Aorta (tissue), 5 donors: ENCODE results near the gene SLC44A4. TPM values are rescaled to one million over a fixed set of nuclear protein-coding genes. Genes with fewer than 3 reads are reported as not detected.
"Not testable (repeated sequence)": the region's sequence is repeated elsewhere in the genome, so short reads cannot be mapped to it uniquely, and the experiment has no call there.

ENCODE experiments used
- ATAC-seq: fragments of 200-7000 bp; cut with Tn5 transposase; one replicate; pipeline ENCODE4 v1.9.1; 2022; ENCODE audit warnings: moderate library complexity; ENCODE audit not compliant: low FRiP score
- DNase-seq, 2 donors: peaks; one replicate each; pipeline ENCODE4 v3.0.0-alpha.2; 2020
- H3K27ac ChIP-seq, 2 donors: one replicate each; pipeline ENCODE4 v1.5.1; 2013; ENCODE audit warnings: low read length in 2 of 2, mild to moderate bottlenecking in 2 of 2, moderate library complexity in 2 of 2, control low read depth in 1 of 2, inconsistent platforms in 1 of 2, low read depth in 1 of 2
- H3K27me3 ChIP-seq, 2 donors: one replicate each; pipeline ENCODE4 v1.6.1; 2013; ENCODE audit warnings: control low read depth in 1 of 2, low read length in 1 of 2, mild to moderate bottlenecking in 1 of 2, moderate library complexity in 1 of 2; ENCODE audit not compliant: insufficient read depth in 2 of 2, control insufficient read depth in 1 of 2
- H3K36me3 ChIP-seq, 2 donors: one replicate each; pipeline ENCODE4 v1.6.1; 2013; ENCODE audit warnings: control low read depth in 1 of 2, low read length in 1 of 2, mild to moderate bottlenecking in 1 of 2; ENCODE audit not compliant: insufficient read depth in 2 of 2, control insufficient read depth in 1 of 2
- H3K4me1 ChIP-seq, 2 donors: one replicate each; pipeline ENCODE4 v1.6.1; 2013; ENCODE audit warnings: low read length in 2 of 2, control low read depth in 1 of 2, mild to moderate bottlenecking in 1 of 2, moderate library complexity in 1 of 2; ENCODE audit not compliant: insufficient read depth in 2 of 2, control insufficient read depth in 1 of 2
- H3K4me3 ChIP-seq, 2 donors: one replicate each; pipeline ENCODE4 v1.5.1; 2013; ENCODE audit warnings: low read length in 2 of 2, control low read depth in 1 of 2, mild to moderate bottlenecking in 1 of 2
- H3K9me3 ChIP-seq: one replicate; pipeline ENCODE4 v1.6.1; 2013; ENCODE audit warnings: mild to moderate bottlenecking, low read length; ENCODE audit not compliant: control insufficient read depth
- WGBS, 2 donors: extraction: QIAGEN DNeasy Blood & Tissue Kit; methylation state at CpG; one replicate each; pipeline ENCODE4 v1.1.7; 2013; 5-methylcytosine and 5-hydroxymethylcytosine counted together
- intact Hi-C, 2 donors: fragments of 100-400 bp; cut with DNase I; formaldehyde crosslinking; loops; one replicate each; pipeline versions ENCODE4 v1.14.2 to v1.15.0; 2022
- polyA plus RNA-seq, 2 donors: library from polyadenylated mRNA; stranded (reverse); fragments of 200-250 nt; gene quantifications; one replicate each; pipeline ENCODE4 v1.2.3, GENCODE V29; 2013
- total RNA-seq, 2 donors: library from RNA; stranded (reverse); fragmentation: NEBNext Ultra II Directional; extraction: Animal tissue kit (Norgen Biotek cat#: 25700); gene quantifications; one replicate each; pipeline ENCODE4 v1.2.1, GENCODE V29; 2021
- donor health status: healthy with polysubstance abuse.
- donor health status: Bipolar disorder and iron deficiency.
- donor health status: DM: no; HTN: no; CAD: no.
- donor health status: DM: no; HTN: no; CAD: no.
- donor health status: DM: yes; HTN: yes; CAD: no.

SLC44A4 gene
- total and polyA plus RNA-seq, 4 donors: 0.31 to 12.0 (median 1.0) TPM

DNA sequence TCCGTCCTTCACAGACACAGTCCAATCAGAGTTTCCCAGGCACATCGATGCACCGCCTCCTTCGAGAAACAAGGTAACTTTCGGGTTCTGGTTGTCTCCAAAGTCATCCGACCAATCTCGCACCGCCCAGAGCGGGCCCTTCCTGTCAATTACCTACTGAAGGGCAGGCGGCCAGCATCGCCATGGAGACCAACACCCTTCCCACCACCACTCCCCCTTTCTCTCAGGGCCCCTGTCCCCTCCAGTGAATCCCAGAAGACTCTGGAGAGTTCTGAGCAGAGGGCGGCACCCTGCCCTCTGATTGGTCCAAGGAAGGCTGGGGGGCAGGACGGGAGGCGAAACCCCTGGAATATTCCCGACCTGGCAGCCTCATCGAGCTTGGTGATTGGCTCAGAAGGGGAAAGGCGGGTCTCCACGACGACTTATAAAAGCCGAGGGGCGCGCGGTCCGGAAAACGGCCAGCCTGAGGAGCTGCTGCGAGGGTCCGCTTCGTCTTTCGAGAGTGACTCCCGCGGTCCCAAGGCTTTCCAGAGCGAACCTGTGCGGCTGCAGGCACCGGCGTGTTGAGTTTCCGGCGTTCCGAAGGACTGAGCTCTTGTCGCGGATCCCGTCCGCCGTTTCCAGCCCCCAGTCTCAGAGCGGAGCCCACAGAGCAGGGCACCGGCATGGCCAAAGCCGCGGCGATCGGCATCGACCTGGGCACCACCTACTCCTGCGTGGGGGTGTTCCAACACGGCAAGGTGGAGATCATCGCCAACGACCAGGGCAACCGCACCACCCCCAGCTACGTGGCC lies 51.3 kb downstream of the SLC44A4 start, which contains the start of gene HSPA1B:
HSPA1B (plus strand) TSS at position 453 of the 794 bp plus-strand sequence; CDS start at position 666, 213 bp downstream.
- ATAC-seq (peak; percentile 94), DNase-seq (peak; percentile 99)
- Histone ChIP-seq H3K36me3 (no peaks in the 10 kb centered on the region), H3K27ac (peak within 1 kb of the TSS; percentile 98 to 99), H3K9me3 (no peaks in the 10 kb centered on the region), H3K27me3 (peaks cover 0 to 2% of the 10 kb centered on the region in 2 donors), H3K4me1 (peaks cover 0 to 3% of the 10 kb centered on the region in 2 donors), H3K4me3 (peak within 1 kb of the TSS; percentile 42 to 57)
- WGBS, 2 donors: 0% methylated on average over 50 to 52 of the region's 56 CpGs
- intact Hi-C loops: loop anchor here in 1 of 2 donors (1.0 kb wide), 1 partner anchor 98 kb away; the partner anchor contains the start of gene DDAH2

DNA sequence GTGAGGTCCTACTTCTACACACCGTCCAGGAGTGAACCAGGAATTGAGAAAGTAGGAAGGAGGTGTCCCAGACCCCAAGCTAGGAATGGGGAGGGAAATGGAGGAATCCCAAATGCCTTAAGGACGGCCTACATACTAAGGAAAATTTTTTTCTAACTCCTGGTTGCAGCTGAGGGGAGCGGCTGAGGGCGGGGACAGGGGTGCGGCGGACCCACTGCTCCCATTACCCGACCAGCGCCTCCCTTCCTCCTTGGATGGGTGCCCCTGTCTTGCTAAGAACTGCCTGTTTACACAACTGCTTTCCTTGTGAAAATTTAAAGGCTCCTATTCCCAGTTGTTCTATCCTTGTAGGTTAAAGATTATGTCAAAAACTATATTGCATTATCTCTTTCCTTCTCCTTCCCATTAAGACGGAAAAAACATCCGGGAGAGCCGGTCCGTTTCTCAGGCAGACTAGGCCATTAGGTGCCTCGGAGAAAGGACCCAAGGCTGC lies 52.0 kb downstream of the SLC44A4 start:
- ATAC-seq: peak; percentile 76
- Histone ChIP-seq H3K4me1 (peaks cover 0 to 3% of the 10 kb centered on the region in 2 donors), H3K27ac (peak overlapping the region; percentile 95 to 98), H3K4me3 (peak overlapping the region in 1 of 2 donors; percentile 12), H3K36me3 (no peaks in the 10 kb centered on the region), H3K9me3 (no peaks in the 10 kb centered on the region), H3K27me3 (peaks cover 0 to 2% of the 10 kb centered on the region in 2 donors)
- peak; percentile 92 to 93 for DNase-seq
- intact Hi-C loops: loop anchor here in 1 of 2 donors (1.0 kb wide), 1 partner anchor 98 kb away; the partner anchor contains the start of gene DDAH2
- 0% methylated on average over 13 of the region's 13 CpGs for WGBS, 2 donors

DNA sequence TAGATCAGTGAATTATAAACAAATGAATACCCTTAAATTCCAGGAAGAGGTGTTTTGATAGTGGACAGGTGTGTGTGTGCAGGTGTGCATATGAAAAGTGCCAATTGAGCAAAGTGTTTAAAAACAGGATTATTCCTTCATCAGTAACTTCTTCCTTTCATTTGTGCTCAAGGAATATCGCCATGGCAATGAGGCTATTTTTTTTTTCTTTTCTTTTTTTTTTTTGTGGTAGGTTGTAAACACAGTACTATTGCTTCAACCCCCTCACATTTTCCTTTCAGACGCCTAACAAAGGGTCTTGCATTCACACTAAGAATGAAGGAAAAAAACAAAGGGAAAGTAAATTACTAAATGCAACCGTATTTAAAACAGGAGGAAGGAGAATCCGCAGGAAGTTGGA lies 53.2 kb downstream of the SLC44A4 start:
- WGBS, 2 donors: 71 to 74% methylated on average over 4 of the region's 4 CpGs
- Histone ChIP-seq H3K4me1 (no peaks in the 10 kb centered on the region), H3K9me3 (no peaks in the 10 kb centered on the region), H3K27me3 (peaks cover 0 to 2% of the 10 kb centered on the region in 2 donors), H3K27ac (no peak overlapping the region), H3K4me3 (no peak overlapping the region), H3K36me3 (no peaks in the 10 kb centered on the region)
- DNase-seq (no peak), ATAC-seq (no peak)
- intact Hi-C loops: no loop called here

DNA sequence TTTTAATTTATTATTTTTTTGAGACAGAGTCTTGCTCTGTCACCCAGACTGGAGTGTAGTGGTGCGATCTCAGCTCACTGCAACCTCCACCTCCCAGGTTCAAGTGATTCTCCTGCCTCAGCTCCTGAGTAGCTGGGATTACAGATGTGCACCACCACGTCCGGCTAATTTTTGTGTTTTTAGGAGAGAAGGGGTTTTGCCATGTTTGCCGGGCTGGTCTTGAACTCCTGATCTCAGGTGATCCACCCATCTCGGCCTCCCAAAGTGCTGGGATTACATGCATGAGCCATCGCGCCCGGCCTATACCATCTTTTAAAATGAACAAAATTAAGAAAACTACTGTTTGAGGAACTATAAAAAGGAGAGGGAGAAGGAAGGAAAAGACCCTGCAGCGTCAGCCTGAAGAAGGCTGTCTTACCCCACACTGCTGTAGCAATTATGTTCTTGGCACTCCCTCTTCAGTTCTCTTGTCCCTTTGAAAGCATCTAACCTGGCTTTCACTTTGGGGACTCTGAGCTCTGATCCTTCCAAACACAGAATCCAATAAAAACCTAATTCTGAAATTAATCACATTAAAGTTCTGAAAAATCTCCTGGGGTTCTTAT lies 55.1 kb downstream of the SLC44A4 start:
- H3K36me3 ChIP-seq, H3K4me1 ChIP-seq, H3K27me3 ChIP-seq, H3K4me3 ChIP-seq, ATAC-seq, H3K9me3 ChIP-seq, intact Hi-C loops: not testable (repeated sequence)
- 93 to 95% methylated on average over 9 of the region's 9 CpGs for WGBS, 2 donors
- DNase-seq: peak in 1 of 2 donors; percentile 17
- H3K27ac ChIP-seq: peak overlapping the region in 1 of 2 donors; percentile 41

DNA sequence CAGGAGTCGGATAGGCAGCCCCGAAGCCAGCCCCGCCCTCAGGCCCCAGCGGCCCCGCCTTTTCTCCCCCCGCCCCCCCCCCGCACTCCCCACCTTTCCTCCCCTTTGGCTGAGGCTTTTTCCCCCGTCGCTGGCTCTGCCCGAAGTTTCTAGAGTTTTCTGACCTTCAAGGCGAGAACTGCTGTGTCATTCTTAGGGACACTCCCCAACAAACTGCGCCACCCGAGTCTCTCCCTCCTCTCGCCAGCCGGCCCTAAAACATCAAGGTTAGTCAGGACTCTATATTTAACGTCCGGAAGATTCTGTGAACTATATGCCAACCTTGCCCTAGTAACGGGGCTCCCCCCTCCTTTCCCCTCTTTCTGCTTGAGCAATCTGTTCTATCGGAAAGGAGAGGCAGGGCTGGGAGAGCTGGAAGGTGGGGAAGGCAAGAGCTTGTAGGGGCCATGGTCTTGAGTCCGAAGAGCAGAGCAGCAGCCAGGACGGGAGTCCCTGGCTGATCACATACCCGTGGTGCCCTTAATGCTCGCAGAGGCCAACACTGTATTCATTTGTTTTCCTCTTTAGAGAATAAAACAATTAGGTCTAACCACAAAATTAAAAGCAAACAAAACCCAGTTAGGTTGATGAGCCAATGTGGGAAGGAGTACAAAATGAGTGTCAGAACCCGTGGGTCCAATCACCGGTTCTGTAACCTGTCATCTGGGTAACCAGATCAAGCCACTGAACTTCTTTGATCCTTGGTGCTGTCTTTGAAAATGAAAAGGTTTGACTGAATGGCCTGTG lies 56.6 kb downstream of the SLC44A4 start:
- no peaks in the 10 kb centered on the region for H3K4me1 ChIP-seq
- WGBS, 2 donors: 0 to 1% methylated on average over 22 to 25 of the region's 25 CpGs
- peak; percentile 84 for ATAC-seq

DNA sequence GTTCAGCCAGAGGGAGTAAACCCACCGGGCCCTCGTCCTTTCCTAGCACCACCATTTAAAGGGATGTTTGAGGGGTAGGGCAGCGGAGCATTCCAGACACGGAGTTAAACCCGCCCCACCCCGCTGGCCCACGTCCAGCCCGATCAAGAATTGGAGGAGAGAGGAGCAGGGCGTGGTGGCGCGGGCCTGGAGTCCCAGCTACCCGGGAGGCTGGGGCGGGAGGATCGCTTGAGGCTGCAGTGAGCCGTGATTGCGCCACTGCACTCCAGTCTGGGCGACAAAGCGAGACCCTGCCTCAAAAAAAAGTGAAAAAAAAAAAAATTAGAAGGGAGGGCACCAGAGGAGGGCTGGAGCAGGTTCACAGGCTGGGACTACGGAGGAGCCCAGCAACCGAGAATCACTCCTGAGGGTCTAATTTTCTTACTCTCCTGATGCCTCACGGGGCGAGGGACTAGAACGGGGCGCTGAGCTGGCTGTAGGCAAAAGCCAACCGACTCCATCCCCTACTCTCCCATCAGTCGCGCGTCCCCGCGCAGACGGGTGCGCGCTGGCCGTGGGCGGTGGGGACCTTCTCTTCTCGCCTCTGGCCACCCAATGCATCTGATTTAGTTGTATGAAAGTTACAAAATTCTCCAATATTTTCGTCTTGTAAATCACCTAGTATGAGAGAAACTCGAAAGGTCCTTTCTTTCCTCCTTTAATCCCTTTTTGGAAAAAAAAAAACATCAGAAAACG lies 57.3 kb downstream of the SLC44A4 start:
- Histone ChIP-seq H3K27me3 (no peaks in the 10 kb centered on the region), H3K4me3 (peak overlapping the region; percentile 25 to 75), H3K27ac (peak overlapping the region; percentile 53 to 98), H3K4me1 (no peaks in the 10 kb centered on the region), H3K9me3 (no peaks in the 10 kb centered on the region), H3K36me3 (no peaks in the 10 kb centered on the region)
- intact Hi-C loops: no loop called here
- ATAC-seq (peak; percentile 62), DNase-seq (peak; percentile 82 to 92)
- whole genome bisulfite sequencing, 2 donors: 3 to 4% methylated on average over 39 of the region's 39 CpGs

More for the DNA sequence above, 56.6 kb downstream of the SLC44A4 start:
- Histone ChIP-seq H3K27ac (peak overlapping the region; percentile 77 to 97), H3K27me3 (no peaks in the 10 kb centered on the region), H3K36me3 (no peaks in the 10 kb centered on the region), H3K9me3 (no peaks in the 10 kb centered on the region), H3K4me3 (peak overlapping the region; percentile 9 to 16)
- intact Hi-C loops: no loop called here
- DNase-seq: peak; percentile 91 to 93

DNA sequence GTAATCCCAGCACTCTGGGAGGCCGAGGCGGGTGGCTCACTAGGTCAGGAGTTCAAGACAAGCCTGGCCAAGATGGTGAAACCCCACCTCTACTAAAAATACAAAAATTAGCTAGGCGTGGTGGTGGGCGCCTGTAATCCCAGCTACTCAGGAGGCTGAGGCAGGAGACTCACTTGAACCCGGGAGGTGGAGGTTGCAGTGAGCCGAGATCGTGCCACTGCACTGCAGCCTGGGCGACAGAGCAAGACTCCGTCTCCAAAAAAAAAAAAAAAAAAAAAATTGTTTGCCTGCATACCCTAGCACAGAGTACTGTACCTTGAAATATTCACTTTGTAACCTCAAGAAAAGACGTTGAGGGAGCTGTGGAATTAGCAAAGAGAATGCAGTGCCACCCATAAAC lies 58.4 kb downstream of the SLC44A4 start:
- H3K27me3 ChIP-seq, H3K4me3 ChIP-seq, intact Hi-C loops, H3K36me3 ChIP-seq, H3K4me1 ChIP-seq, ATAC-seq, H3K9me3 ChIP-seq: not testable (repeated sequence)
- 84 to 92% methylated on average over 10 of the region's 10 CpGs for WGBS, 2 donors
- peak; percentile 44 to 63 for DNase-seq
- peak overlapping the region; percentile 50 to 53 for H3K27ac ChIP-seq

DNA sequence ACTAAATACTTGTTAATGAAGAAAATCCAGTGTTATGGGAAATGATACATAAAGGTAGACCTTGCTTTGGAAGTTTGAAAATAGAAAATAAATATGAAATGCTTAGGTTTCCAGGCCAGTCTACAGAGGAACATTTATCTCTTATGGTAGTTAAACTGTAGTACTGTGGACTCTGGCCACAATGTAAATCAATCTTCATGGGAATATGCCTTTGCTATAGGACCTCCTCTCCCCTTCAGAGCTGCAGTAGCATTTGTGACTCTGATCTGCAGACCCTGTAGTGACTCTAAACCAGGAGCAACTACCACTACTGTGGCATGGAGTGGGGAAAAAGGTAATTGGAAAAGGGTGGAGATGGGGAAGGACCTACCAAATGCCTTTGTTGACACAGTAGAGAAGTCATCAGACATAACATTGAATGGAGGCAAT lies 58.9 kb downstream of the SLC44A4 start:
- Histone ChIP-seq H3K36me3 (no peaks in the 10 kb centered on the region), H3K27me3 (no peaks in the 10 kb centered on the region), H3K4me3 (no peak overlapping the region), H3K27ac (peak overlapping the region in 1 of 2 donors; percentile 50), H3K4me1 (no peaks in the 10 kb centered on the region), H3K9me3 (no peaks in the 10 kb centered on the region)
- ATAC-seq (no peak), DNase-seq (no peak)
- intact Hi-C loops: no loop called here
